ENCODE results near the gene DNAH9.

The DNAH9 gene

GRCh38 chr17:11690681-11691080 is 92.4 kb downstream of the DNAH9 start:
- TF ChIP-seq EZH2phosphoT487 (IDR thresholded peaks at IDR 0.05; ENCODE audit: low read depth) (no peak), CTCF (IDR thresholded peaks at IDR 0.05; ENCODE audit: low read depth, low read length) (no peak)
- Histone ChIP-seq H3K79me2 (ENCODE audit: low read length) (no peaks in the 10 kb centered on the region), H3K4me1 (ENCODE audit: low read length) (no peaks in the 10 kb centered on the region), H3K36me3 (replicated peaks; ENCODE audit: low read depth, low read length) (no peaks in the 10 kb centered on the region), H3K9ac (ENCODE audit: low read length) (no peak overlapping the region), H2AFZ (ENCODE audit: low read depth, low read length) (no peak overlapping the region), H4K20me1 (ENCODE audit: insufficient read depth, low read length) (no peaks in the 10 kb centered on the region), H3K27ac (ENCODE audit: low read length) (no peak overlapping the region), H3K4me3 (ENCODE audit: low read length) (no peak overlapping the region), H3K9me3 (ENCODE audit: insufficient read depth, low read length) (no peaks in the 10 kb centered on the region), H3K4me2 (ENCODE audit: low read length) (no peak overlapping the region), H3K27me3 (ENCODE audit: low read depth, low read length) (no peaks in the 10 kb centered on the region)

- H3K27ac ChIP-seq (ENCODE audit: low read length), result no peak overlapping the region
- no peaks in the 10 kb centered on the region for H3K36me3 ChIP-seq (replicated peaks; ENCODE audit: low read depth, low read length)
Observed at GRCh38 chr17:11692688-11693087, 94.4 kb downstream of the DNAH9 start.

GRCh38 chr17:11693284-11693683 is 95.0 kb downstream of the DNAH9 start:
- Histone ChIP-seq H4K20me1 (ENCODE audit: insufficient read depth, low read length) (no peaks in the 10 kb centered on the region), H2AFZ (ENCODE audit: low read depth, low read length) (no peak overlapping the region), H3K9me3 (ENCODE audit: insufficient read depth, low read length) (no peaks in the 10 kb centered on the region), H3K79me2 (ENCODE audit: low read length) (no peaks in the 10 kb centered on the region), H3K9ac (ENCODE audit: low read length) (no peak overlapping the region), H3K4me1 (ENCODE audit: low read length) (no peaks in the 10 kb centered on the region), H3K36me3 (replicated peaks; ENCODE audit: low read depth, low read length) (no peaks in the 10 kb centered on the region), H3K27me3 (ENCODE audit: low read depth, low read length) (no peaks in the 10 kb centered on the region), H3K27ac (ENCODE audit: low read length) (no peak overlapping the region), H3K4me3 (ENCODE audit: low read length) (no peak overlapping the region), H3K4me2 (ENCODE audit: low read length) (no peak overlapping the region)
- TF ChIP-seq EZH2phosphoT487 (IDR thresholded peaks at IDR 0.05; ENCODE audit: low read depth), result no peak
- no peak for TF ChIP-seq CTCF (IDR thresholded peaks at IDR 0.05; ENCODE audit: low read depth, low read length)

More at GRCh38 chr17:11692688-11693087, 94.4 kb downstream of the DNAH9 start:
- TF ChIP-seq EZH2phosphoT487 (IDR thresholded peaks at IDR 0.05; ENCODE audit: low read depth) (no peak), CTCF (IDR thresholded peaks at IDR 0.05; ENCODE audit: low read depth, low read length) (no peak)
- Histone ChIP-seq H3K9me3 (ENCODE audit: insufficient read depth, low read length) (no peaks in the 10 kb centered on the region), H3K4me3 (ENCODE audit: low read length) (no peak overlapping the region), H4K20me1 (ENCODE audit: insufficient read depth, low read length) (no peaks in the 10 kb centered on the region), H2AFZ (ENCODE audit: low read depth, low read length) (no peak overlapping the region), H3K9ac (ENCODE audit: low read length) (no peak overlapping the region), H3K27me3 (ENCODE audit: low read depth, low read length) (no peaks in the 10 kb centered on the region), H3K4me2 (ENCODE audit: low read length) (no peak overlapping the region), H3K4me1 (ENCODE audit: low read length) (no peaks in the 10 kb centered on the region), H3K79me2 (ENCODE audit: low read length) (no peaks in the 10 kb centered on the region)

- H3K4me1 ChIP-seq (ENCODE audit: low read length), result no peaks in the 10 kb centered on the region
- TF ChIP-seq CTCF (IDR thresholded peaks at IDR 0.05; ENCODE audit: low read depth, low read length), result no peak
- no peak for TF ChIP-seq EZH2phosphoT487 (IDR thresholded peaks at IDR 0.05; ENCODE audit: low read depth)
- no peak overlapping the region for H3K4me3 ChIP-seq (ENCODE audit: low read length)
- H3K4me2 ChIP-seq (ENCODE audit: low read length), result no peak overlapping the region
- no peaks in the 10 kb centered on the region for H3K79me2 ChIP-seq (ENCODE audit: low read length)
- no peaks in the 10 kb centered on the region for H4K20me1 ChIP-seq (ENCODE audit: insufficient read depth, low read length)
- H3K27me3 ChIP-seq (ENCODE audit: low read depth, low read length), result no peaks in the 10 kb centered on the region
- H3K9me3 ChIP-seq (ENCODE audit: insufficient read depth, low read length), result no peaks in the 10 kb centered on the region
- no peak overlapping the region for H3K27ac ChIP-seq (ENCODE audit: low read length)
- no peak overlapping the region for H3K9ac ChIP-seq (ENCODE audit: low read length)
- H3K36me3 ChIP-seq (replicated peaks; ENCODE audit: low read depth, low read length), result no peaks in the 10 kb centered on the region
- H2AFZ ChIP-seq (ENCODE audit: low read depth, low read length), result no peak overlapping the region
Observed at GRCh38 chr17:11700668-11701067, 102.4 kb downstream of the DNAH9 start.

Measured in OCI-LY3 (cell line).